GM19438 (cell line): ENCODE measurements around the gene KCND1.
"Not testable (repeated sequence)": the region's sequence is repeated elsewhere in the genome, so short reads cannot be mapped to it uniquely, and the experiment has no call there.

ENCODE experiments used
- ATAC-seq: cut with Tn5 transposase; IDR thresholded peaks from one replicate; pipeline ENCODE4 v1.9.1; 2021; ENCODE audit warnings: low read depth; ENCODE audit not compliant: unreplicated experiment

KCND1 gene

GRCh38 chrX:48971249-48972219 lies at the start of gene KCND1:
Gene KCND1, minus strand, starts transcription at chrX:48971844. Its CDS starts 1,573 bp downstream, at chrX:48970271.
- ATAC-seq: no peak

- ATAC-seq: no peak
Observed at GRCh38 chrX:49019599-49020249, 48.1 kb upstream of the KCND1 start.

- ATAC-seq: no peak
Observed at GRCh38 chrX:49019050-49019449, 47.4 kb upstream of the KCND1 start.

- no peak for ATAC-seq
Observed at GRCh38 chrX:49003696-49004095, 32.1 kb upstream of the KCND1 start.

- peak; percentile 69 for ATAC-seq
Observed at GRCh38 chrX:49002091-49002935, 30.7 kb upstream of the KCND1 start, which contains the start of gene GRIPAP1. Gene GRIPAP1, minus strand, starts transcription at chrX:49002264. Its CDS starts 35 bp downstream, at chrX:49002229.

- peak; percentile 20 for ATAC-seq
Observed at GRCh38 chrX:49001521-49002090, 30.0 kb upstream of the KCND1 start.

GRCh38 chrX:49000636-49001035 lies 29.0 kb upstream of the KCND1 start:
- ATAC-seq: no peak

- no peak for ATAC-seq
Observed at GRCh38 chrX:48999030-48999429, 27.4 kb upstream of the KCND1 start.

GRCh38 chrX:48998391-48998790 lies 26.7 kb upstream of the KCND1 start:
- ATAC-seq: no peak

GRCh38 chrX:48997865-48998264 lies 26.2 kb upstream of the KCND1 start:
- no peak for ATAC-seq

GRCh38 chrX:48997455-48997854 lies 25.8 kb upstream of the KCND1 start:
- no peak for ATAC-seq

- ATAC-seq: no peak
Observed at GRCh38 chrX:48996969-48997368, 25.3 kb upstream of the KCND1 start.

- no peak for ATAC-seq
Observed at GRCh38 chrX:48992341-48992740, 20.7 kb upstream of the KCND1 start.

- no peak for ATAC-seq
Observed at GRCh38 chrX:48989483-48989882, 17.8 kb upstream of the KCND1 start.

- ATAC-seq: no peak
Observed at GRCh38 chrX:48983896-48984295, 12.3 kb upstream of the KCND1 start.

- ATAC-seq: no peak
Observed at GRCh38 chrX:48983081-48983480, 11.4 kb upstream of the KCND1 start.

- no peak for ATAC-seq
Observed at GRCh38 chrX:48981178-48981577, 9.5 kb upstream of the KCND1 start.

- not testable (repeated sequence) for ATAC-seq
Observed at GRCh38 chrX:48980341-48980740, 8.7 kb upstream of the KCND1 start.

- no peak for ATAC-seq
Observed at GRCh38 chrX:48978226-48978625, 6.6 kb upstream of the KCND1 start.

GRCh38 chrX:48976086-48976485 lies 4.4 kb upstream of the KCND1 start:
- ATAC-seq: no peak
